ENCODE data around the gene DMPK. TPM values are rescaled to one million over a fixed set of nuclear protein-coding genes. Genes with fewer than 3 reads are reported as not detected.

Gene DMPK
- total RNA-seq, 1 experiment from 2014 or later: 40.5 TPM

- Mint-ChIP-seq H3K36me3 (ENCODE audit: insufficient read depth, unreplicated experiment) (peaks cover 42% of the 10 kb centered on the region), H3K4me1 (ENCODE audit: insufficient read depth, unreplicated experiment) (peaks cover 12% of the 10 kb centered on the region), H3K9me3 (ENCODE audit: unreplicated experiment) (no peaks in the 10 kb centered on the region), H3K27me3 (ENCODE audit: insufficient read depth, unreplicated experiment) (no peaks in the 10 kb centered on the region), H3K4me3 (ENCODE audit: unreplicated experiment) (peak overlapping the region; percentile 84), H3K27ac (ENCODE audit: low read depth, unreplicated experiment) (peak overlapping the region; percentile 82)
- peak; percentile 99 for DNase-seq (ENCODE audit: unreplicated experiment)
- ChIA-PET POLR2A (interaction anchor here (0.5 to 5.9 kb wide), 30 partner anchors 11 to 942 kb away, joined by 3 to 152 read pairs (median 5); partner anchors contain the start of genes CCDC61, DMPK, DMWD and FBXO46), CTCF (interaction anchor here (0.5 to 2.3 kb wide), 14 partner anchors 12 to 871 kb away, joined by 3 to 20 read pairs (median 4); partner anchors contain the start of genes DMPK, DMWD and FBXO46)
- BruUV-seq (replicated peaks): no TSS peak
- TF ChIP-seq CTCF (IDR thresholded peaks at IDR 0.05; ENCODE audit: unreplicated experiment): peak; percentile 86
- intact Hi-C loops (cut with micrococcal nuclease): loop anchor here (1.0 to 2.0 kb wide), 3 partner anchors 9 to 112 kb away; no protein-coding TSS in a partner anchor
Observed at GRCh38 chr19:45770192-45771101, 11.8 kb downstream of the DMPK start.

GRCh38 chr19:45769821-45770191 lies 12.5 kb downstream of the DMPK start:
- POLR2A ChIA-PET: interaction anchor here (0.6 to 5.9 kb wide), 34 partner anchors 11 to 942 kb away, joined by 3 to 152 read pairs (median 6); partner anchors contain the start of genes CCDC61, DMPK, DMWD and FBXO46

GRCh38 chr19:45768984-45769782 lies 13.1 kb downstream of the DMPK start, which contains the start of gene SIX5:
Gene SIX5 (minus strand): TSS chr19:45769252. CDS start chr19:45768844, 408 bp downstream.
- Mint-ChIP-seq H3K4me3 (ENCODE audit: unreplicated experiment) (peak within 1 kb of the TSS; percentile 84), H3K4me1 (ENCODE audit: insufficient read depth, unreplicated experiment) (peaks cover 12% of the 10 kb centered on the region), H3K9me3 (ENCODE audit: unreplicated experiment) (no peaks in the 10 kb centered on the region), H3K36me3 (ENCODE audit: insufficient read depth, unreplicated experiment) (peaks cover 39% of the 10 kb centered on the region), H3K27ac (ENCODE audit: low read depth, unreplicated experiment) (peak within 1 kb of the TSS; percentile 82), H3K27me3 (ENCODE audit: insufficient read depth, unreplicated experiment) (no peaks in the 10 kb centered on the region)
- TSS peak; percentile 46 for BruUV-seq (replicated peaks)
- ChIA-PET CTCF (interaction anchor here (0.6 to 2.3 kb wide), 20 partner anchors 13 to 179 kb away, joined by 3 to 20 read pairs (median 4); partner anchors contain the start of genes DMPK, DMWD, FBXO46 and QPCTL), POLR2A (interaction anchor here (0.6 to 5.9 kb wide), 40 partner anchors 9 to 1986 kb away, joined by 3 to 152 read pairs (median 5); partner anchors contain the start of genes CCDC61, DMPK, DMWD and FBXO46)
- no peak for TF ChIP-seq CTCF (IDR thresholded peaks at IDR 0.05; ENCODE audit: unreplicated experiment)
- intact Hi-C loops (cut with micrococcal nuclease): loop anchor here (1.0 kb wide), 1 partner anchor 77 kb away; the partner anchor contains the start of gene QPCTL
- peak; percentile 99 for DNase-seq (ENCODE audit: unreplicated experiment)

More at GRCh38 chr19:45769821-45770191, 12.5 kb downstream of the DMPK start:
- intact Hi-C loops (cut with micrococcal nuclease): loop anchor here (1.0 to 2.0 kb wide), 4 partner anchors 9 to 113 kb away; partner anchors contain the start of gene QPCTL
- H3K36me3 Mint-ChIP-seq (ENCODE audit: insufficient read depth, unreplicated experiment): peaks cover 37% of the 10 kb centered on the region
- H3K9me3 Mint-ChIP-seq (ENCODE audit: unreplicated experiment): no peaks in the 10 kb centered on the region
- H3K4me1 Mint-ChIP-seq (ENCODE audit: insufficient read depth, unreplicated experiment): peaks cover 12% of the 10 kb centered on the region
- DNase-seq (ENCODE audit: unreplicated experiment): peak; percentile 56
- peak overlapping the region; percentile 82 for H3K27ac Mint-ChIP-seq (ENCODE audit: low read depth, unreplicated experiment)
- no peak for TF ChIP-seq CTCF (IDR thresholded peaks at IDR 0.05; ENCODE audit: unreplicated experiment)
- H3K4me3 Mint-ChIP-seq (ENCODE audit: unreplicated experiment): peak overlapping the region; percentile 84
- no peaks in the 10 kb centered on the region for H3K27me3 Mint-ChIP-seq (ENCODE audit: insufficient read depth, unreplicated experiment)
- no TSS peak for BruUV-seq (replicated peaks)
- CTCF ChIA-PET: interaction anchor here (0.6 to 2.3 kb wide), 16 partner anchors 12 to 872 kb away, joined by 3 to 20 read pairs (median 4); partner anchors contain the start of genes DMPK, DMWD and FBXO46
